Astrocyte (in vitro differentiated cells and primary cell): ENCODE results near the gene INTS6. TPM values are rescaled to one million over a fixed set of nuclear protein-coding genes. Genes with fewer than 3 reads are reported as not detected.

Source experiments
- DNase-seq: peaks from one replicate; pipeline ENCODE4 v3.0.0-alpha.2; 2010; ENCODE audit warnings: low read depth
- FAIRE-seq: peaks from 2 replicates; lab custom pipeline; 2011; peaks lifted over from hg19 to GRCh38; lab: Jason Lieb, UNC
- H2AFZ ChIP-seq: 2 replicates; pipeline ENCODE4 v1.6.0; 2012; ENCODE audit warnings: low read depth, low read length, inconsistent platforms
- H3K27ac ChIP-seq: 2 replicates; pipeline ENCODE4 v1.5.1; 2011; ENCODE audit warnings: low read depth, low read length, inconsistent platforms
- H3K27me3 ChIP-seq: 2 replicates; pipeline ENCODE4 v1.6.0; 2011; ENCODE audit warnings: low read length, inconsistent platforms; ENCODE audit not compliant: insufficient read depth
- H3K36me3 ChIP-seq: 2 replicates; pipeline ENCODE4 v1.5.1; 2011; ENCODE audit warnings: low read length, inconsistent platforms; ENCODE audit not compliant: insufficient read depth
- H3K4me1 ChIP-seq: 2 replicates; pipeline ENCODE4 v1.5.1; 2011; ENCODE audit warnings: low read length, inconsistent platforms; ENCODE audit not compliant: insufficient read depth
- H3K4me2 ChIP-seq: 2 replicates; pipeline ENCODE4 v1.6.0; 2012; ENCODE audit warnings: low read length, inconsistent platforms
- H3K4me3 ChIP-seq: 2 replicates; pipeline ENCODE4 v1.5.1; 2011; ENCODE audit warnings: low read depth, mild to moderate bottlenecking, low read length, inconsistent platforms; ENCODE audit not compliant: insufficient read depth
- H3K79me2 ChIP-seq: 2 replicates; pipeline ENCODE4 v1.6.0; 2012; ENCODE audit warnings: mild to moderate bottlenecking, low read length, inconsistent platforms; ENCODE audit not compliant: insufficient read depth
- H3K9ac ChIP-seq: 2 replicates; pipeline ENCODE4 v1.6.0; 2012; ENCODE audit warnings: mild to moderate bottlenecking, low read length, inconsistent platforms
- H3K9me3 ChIP-seq: 2 replicates; pipeline ENCODE4 v1.5.1; 2012; ENCODE audit warnings: low read depth, mild to moderate bottlenecking, low read length, inconsistent platforms; ENCODE audit not compliant: insufficient read depth
- H4K20me1 ChIP-seq: 2 replicates; pipeline ENCODE4 v1.6.0; 2012; ENCODE audit warnings: low read length, inconsistent platforms; ENCODE audit not compliant: insufficient read depth
- H3K27ac Mint-ChIP-seq: one replicate; pipeline ENCODE4 v1.8.0; 2021; ENCODE audit warnings: mild to moderate bottlenecking, mixed read lengths; ENCODE audit not compliant: unreplicated experiment
- H3K27me3 Mint-ChIP-seq: one replicate; pipeline ENCODE4 v1.8.0; 2021; ENCODE audit warnings: low read depth, mixed read lengths; ENCODE audit not compliant: unreplicated experiment
- H3K36me3 Mint-ChIP-seq: one replicate; pipeline ENCODE4 v1.8.0; 2021; ENCODE audit warnings: low read depth, mixed read lengths; ENCODE audit not compliant: unreplicated experiment
- H3K4me1 Mint-ChIP-seq: one replicate; pipeline ENCODE4 v1.8.0; 2021; ENCODE audit warnings: low read depth, mixed read lengths; ENCODE audit not compliant: unreplicated experiment
- H3K4me3 Mint-ChIP-seq: one replicate; pipeline ENCODE4 v1.8.0; 2021; ENCODE audit warnings: mild to moderate bottlenecking, moderate library complexity, mixed read lengths; ENCODE audit not compliant: unreplicated experiment
- H3K9me3 Mint-ChIP-seq: one replicate; pipeline ENCODE4 v1.8.0; 2021; ENCODE audit warnings: mild to moderate bottlenecking, mixed read lengths; ENCODE audit not compliant: unreplicated experiment
- CTCF ChIP-seq: IDR thresholded peaks from 2 replicates; pipeline ENCODE4 v1.5.1; 2011; ENCODE audit warnings: low read depth, mild to moderate bottlenecking, inconsistent platforms, low read length, moderate library complexity; ENCODE audit not compliant: insufficient read depth
- EZH2 ChIP-seq: IDR thresholded peaks from 2 replicates; pipeline ENCODE4 v1.6.1; 2012; ENCODE audit warnings: mild to moderate bottlenecking, low read length, inconsistent platforms; ENCODE audit not compliant: insufficient read depth
- total RNA-seq: library from RNA; stranded (reverse); gene quantifications from 2 replicates; pipeline ENCODE4 v1.2.1, GENCODE V29; 2021

Gene INTS6
- total RNA-seq, 1 donor from 2014 or later = 47.6 TPM

DNA sequence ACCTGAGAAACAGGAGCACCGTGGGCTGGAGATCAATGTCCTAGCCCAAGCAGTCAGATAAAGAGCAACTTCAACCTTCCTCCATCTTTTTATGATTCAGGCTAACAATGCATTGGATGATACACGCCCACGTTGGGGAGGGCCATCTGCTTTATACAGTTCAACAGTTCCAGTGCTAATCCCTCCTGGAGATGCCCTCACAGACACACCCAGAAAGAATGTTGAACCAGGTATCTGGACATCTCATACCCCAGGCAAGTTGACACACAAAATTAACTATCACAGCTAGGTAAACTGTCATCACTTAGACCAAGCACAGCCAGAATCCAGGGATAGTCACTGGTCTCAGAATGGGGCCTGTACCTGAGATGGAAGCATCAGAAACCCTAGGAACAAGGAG lies 134.0 kb downstream of the INTS6 start:
- no peaks in the 10 kb centered on the region for H3K79me2 ChIP-seq
- no peak for DNase-seq
- peaks cover 11% of the 10 kb centered on the region for H3K4me1 Mint-ChIP-seq
- H2AFZ ChIP-seq = no peak overlapping the region
- H3K9me3 Mint-ChIP-seq = no peaks in the 10 kb centered on the region
- peaks cover 6% of the 10 kb centered on the region for H3K27me3 Mint-ChIP-seq
- no peaks in the 10 kb centered on the region for H4K20me1 ChIP-seq
- H3K4me3 ChIP-seq = no peak overlapping the region
- no peak overlapping the region for H3K9ac ChIP-seq
- H3K27me3 ChIP-seq = no peaks in the 10 kb centered on the region
- H3K4me2 ChIP-seq = no peak overlapping the region
- peaks cover 35% of the 10 kb centered on the region for H3K4me1 ChIP-seq
- no peak overlapping the region for H3K4me3 Mint-ChIP-seq
- H3K27ac ChIP-seq = no peak overlapping the region
- no peak for TF ChIP-seq CTCF
- TF ChIP-seq EZH2 = no peak
- FAIRE-seq = no peak
- H3K36me3 Mint-ChIP-seq = peaks cover 2% of the 10 kb centered on the region
- H3K36me3 ChIP-seq = no peaks in the 10 kb centered on the region
- H3K27ac Mint-ChIP-seq = no peak overlapping the region
- H3K9me3 ChIP-seq = no peaks in the 10 kb centered on the region

DNA sequence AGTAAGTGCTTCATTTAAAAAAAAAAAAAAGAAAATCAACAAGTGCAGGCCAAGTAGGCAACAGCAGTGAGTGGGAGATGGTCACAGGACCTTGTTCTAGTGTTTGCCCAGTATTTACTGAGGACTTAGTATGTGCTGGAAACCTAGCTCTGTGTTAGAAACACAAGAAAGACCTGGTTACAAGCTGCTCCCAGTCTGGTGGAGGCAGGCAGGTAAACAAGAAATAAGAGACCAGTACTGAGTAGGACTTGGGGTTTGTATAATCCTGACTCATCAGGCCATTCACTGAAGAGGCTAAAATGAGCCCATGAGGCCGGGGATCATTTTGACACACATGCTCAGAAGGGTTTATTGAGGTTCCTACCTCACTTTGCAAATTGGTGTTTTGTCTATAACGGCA lies 134.8 kb downstream of the INTS6 start:
- no peaks in the 10 kb centered on the region for H3K79me2 ChIP-seq
- no peaks in the 10 kb centered on the region for H3K9me3 ChIP-seq
- no peak for FAIRE-seq
- peak overlapping the region; percentile 62 for H3K27ac ChIP-seq
- no peak overlapping the region for H3K4me3 ChIP-seq
- H3K9ac ChIP-seq = no peak overlapping the region
- H4K20me1 ChIP-seq = no peaks in the 10 kb centered on the region
- H3K27me3 ChIP-seq = no peaks in the 10 kb centered on the region
- peaks cover 2% of the 10 kb centered on the region for H3K36me3 Mint-ChIP-seq
- peaks cover under 1% of the 10 kb centered on the region for H3K27me3 Mint-ChIP-seq
- H3K27ac Mint-ChIP-seq = no peak overlapping the region
- TF ChIP-seq CTCF = no peak
- TF ChIP-seq EZH2 = no peak
- no peaks in the 10 kb centered on the region for H3K9me3 Mint-ChIP-seq
- H3K4me1 Mint-ChIP-seq = peaks cover 11% of the 10 kb centered on the region
- H3K4me1 ChIP-seq = peaks cover 35% of the 10 kb centered on the region
- no peak overlapping the region for H3K4me2 ChIP-seq
- H2AFZ ChIP-seq = no peak overlapping the region
- no peaks in the 10 kb centered on the region for H3K36me3 ChIP-seq
- no peak overlapping the region for H3K4me3 Mint-ChIP-seq
- DNase-seq = no peak

DNA sequence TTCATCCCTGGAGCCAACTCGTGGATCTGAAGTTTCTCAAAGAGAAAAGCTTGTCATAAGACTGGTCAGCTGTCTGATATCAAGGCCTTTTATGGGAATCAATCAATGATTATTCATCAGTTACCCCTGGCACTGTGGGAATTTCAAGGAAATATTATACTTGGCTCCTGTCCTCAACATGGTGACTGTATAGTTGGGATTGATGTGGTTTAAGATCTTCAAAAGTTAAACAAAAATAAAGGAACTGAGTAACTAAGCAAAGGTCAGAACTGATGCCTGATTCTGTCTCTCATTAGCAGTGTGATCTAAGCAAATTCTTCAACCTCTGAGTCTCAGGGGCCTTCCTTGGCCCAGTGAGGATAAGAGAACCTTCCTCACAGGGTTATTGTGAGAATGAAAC lies 135.6 kb downstream of the INTS6 start:
- Histone ChIP-seq H3K79me2 (no peaks in the 10 kb centered on the region), H2AFZ (no peak overlapping the region), H3K4me3 (no peak overlapping the region), H4K20me1 (no peaks in the 10 kb centered on the region), H3K4me1 (peaks cover 35% of the 10 kb centered on the region), H3K27me3 (peaks cover under 1% of the 10 kb centered on the region), H3K9me3 (no peaks in the 10 kb centered on the region), H3K4me2 (no peak overlapping the region), H3K9ac (peak overlapping the region; percentile 24), H3K27ac (peak overlapping the region; percentile 76), H3K36me3 (no peaks in the 10 kb centered on the region)
- peak; percentile 71 for DNase-seq
- no peak overlapping the region for H3K4me3 Mint-ChIP-seq
- H3K4me1 Mint-ChIP-seq = peaks cover 12% of the 10 kb centered on the region
- no peak for FAIRE-seq
- no peak overlapping the region for H3K27ac Mint-ChIP-seq
- no peak for TF ChIP-seq CTCF
- no peak for TF ChIP-seq EZH2
- peaks cover 2% of the 10 kb centered on the region for H3K36me3 Mint-ChIP-seq
- peaks cover 1% of the 10 kb centered on the region for H3K27me3 Mint-ChIP-seq
- H3K9me3 Mint-ChIP-seq = no peaks in the 10 kb centered on the region
